Hematopoietic multipotent progenitor cell treated with erythropoietin and hydrocortisone succinate and interleukin-3 and kit ligand, for 4 days (in vitro differentiated cells): ENCODE measurements around the gene TDRD12.
A peak's percentile ranks its signal among the peaks of the same experiment; 100 is the strongest.

Experiments used
- DNase-seq: peaks from one replicate; pipeline ENCODE4 v3.0.0-alpha.2; 2015

TDRD12 gene

GRCh38 chr19:32719611-32720059, at the start of gene TDRD12:
Gene TDRD12 (plus strand): TSS chr19:32719767. CDS start chr19:32720073, 306 bp downstream.
- DNase-seq, result peak; percentile 18

GRCh38 chr19:32671883-32672593, 47.5 kb upstream of the TDRD12 start:
- DNase-seq, result peak; percentile 98

- DNase-seq, result peak; percentile 41
Measured at GRCh38 chr19:32672841-32673240, 46.7 kb upstream of the TDRD12 start.

GRCh38 chr19:32673573-32673972, 46.0 kb upstream of the TDRD12 start:
- DNase-seq, result no peak

GRCh38 chr19:32674153-32674930, 45.2 kb upstream of the TDRD12 start:
- DNase-seq, result peak; percentile 55

GRCh38 chr19:32674931-32675719, 44.4 kb upstream of the TDRD12 start, which contains the start of gene ANKRD27:
Gene ANKRD27 (minus strand): TSS chr19:32675180. CDS start chr19:32659015, 16,165 bp downstream.
- DNase-seq, result peak; percentile 99

GRCh38 chr19:32675720-32676185, 43.8 kb upstream of the TDRD12 start, which contains the start of gene RGS9BP:
Gene RGS9BP (plus strand): TSS chr19:32675848. CDS start chr19:32676264, 416 bp downstream.
- peak; percentile 93 for DNase-seq

GRCh38 chr19:32676186-32676894, 43.2 kb upstream of the TDRD12 start:
- peak; percentile 49 for DNase-seq

GRCh38 chr19:32676895-32677359, 42.6 kb upstream of the TDRD12 start:
- DNase-seq, result no peak

GRCh38 chr19:32677657-32678056, 41.9 kb upstream of the TDRD12 start:
- DNase-seq, result peak; percentile 68

- DNase-seq, result peak; percentile 18
Measured at GRCh38 chr19:32680986-32681385, 38.6 kb upstream of the TDRD12 start.

- DNase-seq, result no peak
Measured at GRCh38 chr19:32682317-32682716, 37.2 kb upstream of the TDRD12 start.

GRCh38 chr19:32686847-32687475, 32.6 kb upstream of the TDRD12 start:
- peak; percentile 49 for DNase-seq

GRCh38 chr19:32687681-32688080, 31.9 kb upstream of the TDRD12 start:
- peak; percentile 73 for DNase-seq

- DNase-seq, result peak; percentile 42
Measured at GRCh38 chr19:32688311-32688710, 31.3 kb upstream of the TDRD12 start.

GRCh38 chr19:32691291-32691951, 28.1 kb upstream of the TDRD12 start, which contains the start of gene NUDT19:
Gene NUDT19 (plus strand): TSS chr19:32691821. CDS start chr19:32691961, 140 bp downstream.
- peak; percentile 94 for DNase-seq

- DNase-seq, result peak; percentile 81
Measured at GRCh38 chr19:32691952-32692726, 27.4 kb upstream of the TDRD12 start.

GRCh38 chr19:32692727-32693061, 26.9 kb upstream of the TDRD12 start:
- DNase-seq, result peak; percentile 49

- peak; percentile 72 for DNase-seq
Measured at GRCh38 chr19:32693151-32694108, 26.1 kb upstream of the TDRD12 start.
